GM19351 (cell line): Measurements from ENCODE around the gene OIP5.
A peak's percentile ranks its signal among the peaks of the same experiment; 100 is the strongest.
"Not testable (repeated sequence)": the region's sequence is repeated elsewhere in the genome, so short reads cannot be mapped to it uniquely, and the experiment has no call there.

Experiments
- ATAC-seq: cut with Tn5 transposase; IDR thresholded peaks from one replicate; pipeline ENCODE4 v1.9.1; 2021; ENCODE audit warnings: mild to moderate bottlenecking, moderate library complexity; ENCODE audit not compliant: unreplicated experiment

OIP5 gene

GRCh38 chr15:41332194-41333025 is at the start of gene OIP5, which contains the start of gene NUSAP1:
Gene OIP5, minus strand, starts transcription at chr15:41332591. Its CDS starts 30 bp downstream, at chr15:41332561.
Gene NUSAP1, plus strand, starts transcription at chr15:41332881. Its CDS starts 77 bp downstream, at chr15:41332958.
- ATAC-seq, result peak; percentile 90

DNA sequence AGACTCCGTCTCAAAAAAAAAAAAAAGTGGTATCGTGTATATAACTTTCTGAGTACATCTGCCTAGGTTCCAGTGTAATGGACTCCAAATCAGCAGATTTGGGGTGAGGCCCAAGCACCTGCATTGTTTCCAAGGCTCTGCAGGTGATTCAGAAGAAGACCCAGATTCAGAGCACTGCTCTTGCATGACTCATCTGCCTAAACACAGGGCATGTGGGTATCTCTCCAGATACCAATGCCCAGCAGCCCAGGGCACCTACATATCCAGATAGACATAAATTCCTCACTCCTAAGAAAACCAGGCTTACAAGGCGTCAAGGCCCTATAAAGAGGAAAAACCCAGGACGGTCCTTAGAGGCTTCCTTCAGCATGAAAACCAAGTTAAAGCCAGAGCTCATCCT is 45.6 kb upstream of the OIP5 start:
- no peak for ATAC-seq

GRCh38 chr15:41367418-41367817 is 35.0 kb upstream of the OIP5 start:
- ATAC-seq, result no peak

- no peak for ATAC-seq
Observed at GRCh38 chr15:41354371-41354770, 22.0 kb upstream of the OIP5 start.

GRCh38 chr15:41350057-41350717 is 17.8 kb upstream of the OIP5 start:
- ATAC-seq, result no peak

DNA sequence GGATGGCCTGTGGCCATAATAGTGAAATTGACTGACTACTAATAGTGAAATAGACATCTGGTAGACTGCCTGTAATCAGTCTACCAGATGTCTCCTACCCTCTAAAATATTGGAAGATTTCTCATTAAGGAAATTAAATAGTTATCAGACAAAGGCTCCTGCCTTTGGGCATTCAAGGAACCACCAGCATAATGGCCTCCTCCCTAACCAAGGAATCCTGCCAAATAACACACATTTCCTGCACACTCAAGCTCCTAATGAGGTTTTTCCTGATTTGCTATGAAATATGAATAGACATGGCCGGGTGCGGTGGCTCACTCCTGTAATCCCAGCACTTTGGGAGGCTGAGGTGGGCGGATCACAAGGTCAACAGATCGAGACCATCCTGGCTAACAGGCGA is 14.8 kb upstream of the OIP5 start:
- ATAC-seq, result no peak

GRCh38 chr15:41341519-41341918 is 9.1 kb upstream of the OIP5 start:
- no peak for ATAC-seq

- ATAC-seq, result no peak
Observed at GRCh38 chr15:41340189-41340695, 7.9 kb upstream of the OIP5 start.

- ATAC-seq, result no peak
Observed at GRCh38 chr15:41337631-41338522, 5.5 kb upstream of the OIP5 start.

DNA sequence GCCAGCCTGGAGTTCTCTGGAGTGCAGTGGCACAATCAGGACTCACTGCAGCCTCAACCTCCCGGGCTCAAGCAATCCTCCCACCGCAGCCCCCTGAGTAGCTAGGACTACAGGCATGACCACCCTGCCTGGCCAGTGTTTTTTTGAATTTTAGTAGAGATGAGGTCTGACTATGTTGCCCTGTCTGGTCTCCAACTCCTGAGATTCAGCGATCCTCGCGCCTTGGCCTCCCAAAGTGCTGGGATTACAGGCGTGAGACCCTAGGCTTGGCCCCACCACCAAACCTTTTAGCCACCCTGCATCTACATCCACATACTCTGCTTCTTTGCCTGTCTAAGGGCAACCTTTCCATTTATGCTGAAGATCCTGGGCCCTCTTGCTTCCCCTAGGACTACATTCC is 4.7 kb upstream of the OIP5 start:
- ATAC-seq, result no peak

- no peak for ATAC-seq
Observed at GRCh38 chr15:41336549-41336948, 4.2 kb upstream of the OIP5 start.

DNA sequence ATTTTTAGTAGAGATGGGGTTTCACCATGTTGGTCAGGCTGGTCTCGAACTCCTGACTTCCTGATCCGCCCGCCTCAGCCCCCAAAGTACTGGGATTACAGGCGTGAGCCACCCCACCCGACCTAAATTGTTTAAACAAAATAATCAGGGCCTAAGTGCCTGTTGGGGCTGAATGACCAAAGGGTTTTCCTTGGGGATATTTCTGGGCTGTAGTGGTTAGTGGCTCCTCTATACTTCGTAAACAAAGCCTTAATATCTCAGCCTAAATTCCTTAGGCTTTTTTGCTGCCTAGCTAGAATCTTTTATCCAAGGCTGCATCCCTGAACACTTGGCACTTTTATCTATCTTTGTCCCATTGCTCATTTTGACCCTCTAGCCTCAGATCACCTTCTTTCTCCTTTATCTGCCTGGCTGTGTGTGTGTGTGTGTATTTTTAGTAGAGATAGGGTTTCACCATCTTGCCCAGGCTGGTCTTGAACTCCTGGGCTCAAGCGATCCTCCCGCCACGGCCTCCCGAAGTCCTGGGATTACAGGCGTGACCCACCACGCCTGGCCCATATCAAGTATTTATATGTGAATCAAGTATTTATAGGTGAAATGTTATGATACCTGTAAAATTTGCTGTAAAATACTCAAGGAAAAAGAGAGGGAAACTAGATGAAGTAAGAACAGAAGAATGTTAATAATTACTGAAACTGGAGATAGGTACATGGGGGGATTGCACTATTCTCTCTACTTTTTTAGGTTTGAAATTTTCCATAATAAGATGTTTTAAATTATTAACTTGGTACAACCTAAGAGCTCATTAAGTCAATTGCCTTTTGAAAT is 2.1 kb upstream of the OIP5 start:
- no peak for ATAC-seq

DNA sequence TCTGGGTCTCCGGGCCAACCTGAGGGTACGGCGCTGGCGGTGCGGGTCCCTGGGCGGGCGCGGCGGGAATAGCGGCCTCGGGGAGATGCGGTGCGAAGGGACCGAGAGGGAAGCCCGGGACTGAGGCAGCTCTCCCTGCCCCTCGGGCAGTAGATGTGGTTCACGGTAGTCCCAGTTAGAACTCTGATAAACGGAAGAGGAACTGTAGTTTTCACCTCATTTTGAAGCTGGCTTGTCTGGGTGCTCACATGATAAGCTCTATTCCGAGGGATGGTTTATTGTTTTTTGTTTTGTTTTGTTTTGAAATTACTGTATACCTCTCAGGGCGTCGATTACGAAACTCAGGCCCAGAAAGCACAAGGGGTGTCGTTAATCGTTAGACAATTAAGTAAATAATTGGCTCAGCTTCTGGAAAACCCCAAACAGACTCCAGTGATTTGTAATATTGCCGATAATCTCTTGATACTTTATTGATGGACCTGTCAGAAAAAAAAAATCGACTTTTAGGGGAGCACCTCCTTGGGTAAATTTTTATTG is 703 bp upstream of the OIP5 start:
- ATAC-seq, result peak; percentile 13

- no peak for ATAC-seq
Observed at GRCh38 chr15:41331833-41332193, 578 bp downstream of the OIP5 start.

- no peak for ATAC-seq
Observed at GRCh38 chr15:41331281-41331680, 1.1 kb downstream of the OIP5 start.

DNA sequence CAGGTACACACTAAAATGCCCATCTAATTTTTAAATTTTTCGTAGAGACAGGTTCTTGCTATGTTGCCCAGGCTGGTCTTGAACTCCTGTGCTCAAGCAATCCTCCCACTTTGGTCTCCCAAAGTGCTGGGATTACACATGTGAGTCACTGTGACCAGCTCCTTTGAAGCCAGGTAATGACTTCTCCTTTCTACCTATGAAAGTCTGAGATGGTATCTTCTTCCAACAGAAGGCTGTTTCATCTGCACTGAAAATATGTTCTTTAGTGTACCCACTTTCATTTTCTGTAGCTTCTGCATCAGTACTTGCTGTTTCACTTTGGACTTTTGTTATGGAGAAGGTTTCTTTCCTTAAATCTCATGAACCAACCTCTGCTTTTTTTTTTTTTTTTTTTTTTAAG is 8.8 kb downstream of the OIP5 start:
- ATAC-seq, result no peak

DNA sequence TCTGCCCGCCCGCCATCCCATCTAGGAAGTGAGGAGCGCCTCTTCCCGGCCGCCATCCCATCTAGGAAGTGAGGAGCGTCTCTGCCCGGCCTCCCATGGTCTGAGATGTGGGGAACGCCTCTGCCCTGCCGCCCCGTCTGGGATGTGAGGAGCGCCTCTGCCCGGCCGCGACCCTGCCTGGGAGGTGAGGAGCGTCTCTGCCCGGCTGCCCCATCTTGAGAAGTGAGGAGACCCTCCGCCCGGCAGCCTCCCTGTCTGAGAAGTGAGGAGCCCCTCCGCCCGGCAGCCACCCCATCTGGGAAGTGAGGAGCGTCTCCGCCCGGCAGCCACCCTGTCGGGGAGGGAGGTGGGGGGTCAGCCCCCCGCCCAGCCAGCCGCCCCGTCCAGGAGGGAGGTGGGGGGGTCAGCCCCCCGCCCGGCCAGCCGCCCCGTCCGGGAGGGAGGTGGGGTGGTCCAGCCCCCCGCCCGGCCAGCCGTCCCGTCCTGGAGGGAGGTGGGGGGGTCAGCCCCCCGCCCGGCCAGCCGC is 11.5 kb downstream of the OIP5 start:
- ATAC-seq, result not testable (repeated sequence)

- no peak for ATAC-seq
Observed at GRCh38 chr15:41309226-41309905, 23.0 kb downstream of the OIP5 start.

GRCh38 chr15:41307679-41308078 is 24.7 kb downstream of the OIP5 start:
- no peak for ATAC-seq
